Measurements from ENCODE around the gene SLC4A4.

Gene SLC4A4

GRCh38 chr4:71338846-71339593, at the start of gene SLC4A4:
Gene SLC4A4, plus strand, starts transcription at chr4:71339020.
- no peak for DNase-seq

- DNase-seq, result no peak
Measured at GRCh38 chr4:71290074-71290473, 48.7 kb upstream of the SLC4A4 start.

- no peak for DNase-seq
Measured at GRCh38 chr4:71290476-71290875, 48.3 kb upstream of the SLC4A4 start.

GRCh38 chr4:71292228-71292627, 46.6 kb upstream of the SLC4A4 start:
- DNase-seq, result no peak

- no peak for DNase-seq
Measured at GRCh38 chr4:71293705-71294104, 45.1 kb upstream of the SLC4A4 start.

GRCh38 chr4:71294301-71294700, 44.5 kb upstream of the SLC4A4 start:
- DNase-seq, result no peak

- DNase-seq, result no peak
Measured at GRCh38 chr4:71296945-71297344, 41.9 kb upstream of the SLC4A4 start.

GRCh38 chr4:71300362-71300761, 38.5 kb upstream of the SLC4A4 start:
- no peak for DNase-seq

- no peak for DNase-seq
Measured at GRCh38 chr4:71300964-71301363, 37.9 kb upstream of the SLC4A4 start.

- no peak for DNase-seq
Measured at GRCh38 chr4:71303287-71303686, 35.5 kb upstream of the SLC4A4 start.

- DNase-seq, result no peak
Measured at GRCh38 chr4:71303850-71304249, 35.0 kb upstream of the SLC4A4 start.

- DNase-seq, result no peak
Measured at GRCh38 chr4:71304289-71304850, 34.5 kb upstream of the SLC4A4 start.

- DNase-seq, result no peak
Measured at GRCh38 chr4:71307729-71308128, 31.1 kb upstream of the SLC4A4 start.

GRCh38 chr4:71322425-71322824, 16.4 kb upstream of the SLC4A4 start:
- no peak for DNase-seq

- no peak for DNase-seq
Measured at GRCh38 chr4:71333368-71333767, 5.5 kb upstream of the SLC4A4 start.

GRCh38 chr4:71333960-71334359, 4.9 kb upstream of the SLC4A4 start:
- no peak for DNase-seq

- DNase-seq, result no peak
Measured at GRCh38 chr4:71334465-71334882, 4.3 kb upstream of the SLC4A4 start.

- no peak for DNase-seq
Measured at GRCh38 chr4:71343670-71344466, 5.0 kb downstream of the SLC4A4 start.

GRCh38 chr4:71346710-71347109, 7.9 kb downstream of the SLC4A4 start:
- DNase-seq, result no peak

GRCh38 chr4:71348586-71348985, 9.8 kb downstream of the SLC4A4 start:
- no peak for DNase-seq

GRCh38 chr4:71355045-71355444, 16.2 kb downstream of the SLC4A4 start:
- no peak for DNase-seq

GRCh38 chr4:71355971-71356370, 17.2 kb downstream of the SLC4A4 start:
- DNase-seq, result no peak

- no peak for DNase-seq
Measured at GRCh38 chr4:71356924-71357663, 18.3 kb downstream of the SLC4A4 start.

Measured in CD4-positive, alpha-beta T cell treated with Interferon gamma for 1 hour (primary cell).